Activated naive CD4-positive, alpha-beta T cell (primary cell): ENCODE measurements around the gene PXN.
"Not testable (repeated sequence)": the region's sequence is repeated elsewhere in the genome, so short reads cannot be mapped to it uniquely, and the experiment has no call there.

ENCODE experiments used
- DNase-seq, 4 experiments: peaks; one replicate each; lab custom pipeline; 2025; lab: John Stamatoyannopoulos, UW

PXN gene

DNA sequence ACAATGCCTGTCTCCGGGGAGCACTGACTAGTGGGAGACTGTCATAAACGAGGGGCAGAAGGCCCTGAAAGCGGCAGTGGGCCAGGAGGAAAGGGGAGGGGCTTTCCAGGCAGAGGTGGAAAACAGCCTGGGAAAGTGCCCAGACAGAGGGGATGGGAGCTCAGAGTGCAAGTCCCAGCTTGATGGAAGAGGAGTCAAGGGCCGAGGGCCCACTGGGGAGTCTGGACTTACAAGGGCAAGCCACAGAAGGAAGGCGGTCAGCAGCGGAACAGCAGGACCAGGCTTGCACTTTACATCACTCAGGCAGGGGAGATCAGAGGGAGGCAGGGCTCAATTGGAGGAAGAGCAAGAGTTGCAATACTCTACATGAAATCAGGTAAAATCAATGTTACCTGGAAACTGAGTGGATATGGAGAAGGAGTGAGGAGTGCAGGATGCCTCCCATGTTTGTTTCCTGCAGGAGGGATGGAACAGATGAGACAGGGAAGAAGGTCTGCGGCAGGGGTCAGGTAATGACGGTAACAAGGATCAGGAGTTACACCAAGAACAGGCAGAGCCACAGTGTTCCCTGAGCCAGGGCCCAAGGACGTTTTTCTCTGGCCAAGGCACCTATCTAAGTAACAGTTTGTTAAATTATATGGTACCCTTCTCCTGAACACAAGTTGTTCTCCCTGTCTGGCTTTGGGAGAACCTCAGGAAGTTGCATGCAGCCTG lies 23.8 kb downstream of the PXN start:
- DNase-seq: no peak

DNA sequence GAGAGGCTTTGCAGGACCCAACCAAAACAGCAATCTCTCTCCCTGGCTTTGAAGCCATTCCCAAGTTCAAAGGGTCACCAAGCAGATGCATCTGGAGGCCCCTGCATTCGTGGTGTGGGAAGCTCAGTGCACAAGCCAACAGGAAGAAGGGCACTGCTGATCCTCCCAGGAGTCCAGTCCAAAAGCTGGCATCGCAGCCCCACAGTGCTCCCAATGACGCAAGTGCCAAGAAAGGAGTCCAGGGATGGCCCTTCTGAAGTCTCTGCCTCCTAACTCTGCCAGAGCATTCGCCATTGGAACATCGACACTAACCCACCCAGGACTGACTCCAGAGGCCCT lies 25.1 kb downstream of the PXN start:
- no peak for DNase-seq

DNA sequence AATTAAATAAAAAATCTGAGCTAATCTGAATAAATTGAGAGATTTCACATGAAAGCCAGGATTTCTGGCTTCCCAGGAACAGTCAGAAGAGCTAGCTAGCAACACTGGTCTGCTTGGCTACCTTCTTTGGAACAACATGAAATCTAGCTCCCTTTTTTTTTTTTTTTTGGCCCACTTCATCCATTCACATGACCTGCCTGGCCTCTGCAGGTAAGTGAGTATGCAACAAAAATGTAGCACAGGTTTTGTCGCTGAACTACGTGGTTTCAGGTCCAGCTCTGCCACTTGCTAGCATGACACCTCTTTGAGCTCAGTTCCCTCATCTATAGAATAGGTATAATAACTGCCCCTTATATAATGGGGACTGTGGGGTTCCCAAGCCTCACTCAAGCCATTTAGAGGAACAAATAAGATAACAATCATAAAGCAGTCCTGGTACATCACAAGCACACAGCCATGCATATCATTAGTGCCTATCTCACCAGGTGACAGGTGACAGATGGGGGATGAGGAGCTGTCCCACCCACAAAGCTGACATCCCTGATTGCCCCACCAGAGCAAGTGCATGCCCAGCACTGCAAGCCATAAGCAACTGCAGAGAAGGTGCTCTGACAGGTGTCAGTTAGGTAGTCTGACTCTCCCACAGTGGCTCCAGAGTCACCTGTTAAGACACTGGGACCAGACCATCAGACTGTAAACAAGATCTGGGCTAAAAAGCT lies 25.6 kb downstream of the PXN start:
- DNase-seq: no peak

DNA sequence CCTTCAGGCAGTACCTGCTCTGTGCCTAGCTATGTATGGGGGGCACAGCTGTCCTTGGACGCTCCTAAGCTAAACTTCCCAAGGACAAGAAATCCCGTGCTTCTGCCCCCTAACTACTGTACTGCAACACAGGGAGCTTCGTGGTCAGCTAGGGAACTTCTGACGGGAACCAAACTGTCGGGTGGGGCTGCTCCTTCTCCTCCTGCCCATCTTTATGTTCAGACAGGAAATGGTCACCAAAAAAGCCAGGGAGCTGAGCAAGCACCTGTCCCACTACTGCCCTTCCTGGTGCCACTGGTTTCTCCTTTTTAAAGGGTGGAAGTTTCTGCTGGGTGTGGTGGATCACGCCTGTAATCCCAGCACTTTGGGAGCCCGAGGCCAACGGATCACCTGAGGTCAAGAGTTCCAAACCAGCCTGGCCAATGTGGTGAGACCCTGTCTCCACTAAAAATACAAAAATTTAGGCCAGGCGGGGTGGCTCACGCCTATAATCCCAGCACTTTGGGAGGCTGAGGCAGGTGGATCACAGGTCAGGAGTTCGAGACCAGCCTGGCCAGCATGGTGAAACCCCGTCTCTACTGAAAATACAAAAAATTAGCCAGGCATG lies 26.6 kb downstream of the PXN start:
- DNase-seq: no peak

DNA sequence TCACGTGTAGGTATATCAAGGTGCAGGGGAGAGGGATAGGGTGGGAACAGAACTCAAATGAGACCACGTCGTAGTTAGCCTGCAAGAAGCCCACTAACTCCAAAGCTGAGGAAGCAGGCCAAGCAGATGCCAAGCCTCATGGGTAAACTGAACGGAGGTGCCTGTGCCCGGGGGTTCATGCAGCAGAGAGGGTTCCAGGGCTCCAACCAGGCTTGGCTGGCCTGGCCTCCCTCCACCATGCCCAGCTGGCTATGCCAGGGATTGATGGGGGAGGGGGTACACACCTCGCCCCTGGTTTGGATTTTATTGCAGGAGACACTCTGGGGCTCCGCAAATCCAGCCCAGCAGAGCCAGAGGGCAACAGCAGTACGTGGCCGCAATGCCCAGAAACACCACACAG lies 27.3 kb downstream of the PXN start:
- DNase-seq: no peak

DNA sequence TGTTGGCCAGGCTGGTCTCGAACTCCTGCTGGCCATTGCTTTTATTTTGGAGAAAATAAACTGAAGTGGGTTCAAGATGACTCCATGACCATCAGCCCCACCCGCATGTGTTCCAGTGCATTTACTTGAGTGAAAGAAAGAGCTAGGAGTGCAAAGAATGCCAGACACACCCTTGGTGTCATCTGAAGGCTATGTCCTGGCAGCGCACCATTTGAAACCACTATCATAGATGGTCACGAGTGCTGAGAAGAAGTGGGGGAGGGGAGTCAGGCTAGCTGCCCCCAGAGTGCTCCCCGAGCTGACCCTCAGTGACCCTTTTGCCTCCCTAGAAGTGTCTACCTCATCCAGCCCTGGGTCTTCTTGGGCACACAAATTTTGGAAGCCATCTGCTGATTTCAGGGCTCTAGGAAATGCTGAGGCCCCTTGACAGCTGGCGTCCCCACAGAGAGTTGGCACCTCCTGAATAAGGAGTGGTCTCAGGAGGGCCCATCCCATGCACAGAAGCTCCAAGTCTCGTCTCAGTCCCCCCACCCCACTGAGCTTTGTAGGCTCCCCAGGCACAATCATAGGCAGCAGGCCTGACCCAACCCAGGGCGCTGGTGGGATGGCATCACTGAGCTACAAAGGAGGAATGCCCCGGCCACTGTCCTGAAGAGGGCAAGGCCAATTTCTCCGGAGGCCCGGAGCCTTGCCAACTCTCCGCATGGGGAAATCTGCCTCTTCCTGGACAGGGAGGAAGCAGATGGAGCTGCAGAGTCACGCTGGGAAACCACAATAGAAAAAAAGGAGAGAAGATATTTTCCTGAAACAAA lies 28.0 kb downstream of the PXN start:
- no peak for DNase-seq

- not testable (repeated sequence) for DNase-seq
These were observed 28.7 kb downstream of the PXN start for GRCh38 chr12:120236809-120237208.

- DNase-seq: no peak
These were observed 29.9 kb downstream of the PXN start for GRCh38 chr12:120235369-120236323.

DNA sequence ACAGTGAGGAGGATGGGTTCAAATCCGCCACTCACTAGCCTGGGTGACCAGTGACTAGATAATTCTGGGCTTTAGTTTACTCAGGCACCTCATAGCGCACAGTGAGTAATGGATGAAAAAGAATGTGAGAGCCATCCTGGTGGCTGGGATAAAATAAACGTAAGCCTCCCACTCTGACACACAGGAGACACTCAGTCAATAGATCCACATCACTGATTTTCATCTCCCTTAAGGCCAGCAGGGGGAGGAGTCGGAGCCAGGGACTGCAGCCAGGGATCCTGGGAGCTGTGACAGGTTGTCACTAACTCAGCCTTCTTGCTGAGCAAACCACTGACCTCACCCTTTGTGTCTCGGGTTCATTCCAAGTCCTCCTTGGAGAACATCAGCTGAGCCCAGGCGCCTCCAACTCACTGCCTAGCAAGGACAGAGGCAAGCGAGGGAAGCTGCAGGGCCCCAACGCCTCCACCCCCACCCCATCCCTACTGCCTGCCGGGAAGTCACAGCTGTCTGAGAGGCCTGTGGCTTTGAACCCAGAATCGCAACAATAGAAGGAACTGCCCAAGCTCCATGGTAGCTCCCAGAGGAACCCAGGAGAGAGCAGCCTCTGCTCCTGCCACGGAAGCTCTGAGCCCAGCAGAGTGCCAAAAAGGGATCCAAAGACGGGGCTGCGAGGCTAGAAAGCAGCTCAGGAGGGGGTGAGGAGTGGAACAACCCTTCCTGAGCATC lies 30.7 kb downstream of the PXN start:
- DNase-seq: no peak

- DNase-seq: peak in 3 of 4 experiments; percentile 23 to 44 (median 34)
These were observed 34.1 kb downstream of the PXN start for GRCh38 chr12:120231316-120232011.

DNA sequence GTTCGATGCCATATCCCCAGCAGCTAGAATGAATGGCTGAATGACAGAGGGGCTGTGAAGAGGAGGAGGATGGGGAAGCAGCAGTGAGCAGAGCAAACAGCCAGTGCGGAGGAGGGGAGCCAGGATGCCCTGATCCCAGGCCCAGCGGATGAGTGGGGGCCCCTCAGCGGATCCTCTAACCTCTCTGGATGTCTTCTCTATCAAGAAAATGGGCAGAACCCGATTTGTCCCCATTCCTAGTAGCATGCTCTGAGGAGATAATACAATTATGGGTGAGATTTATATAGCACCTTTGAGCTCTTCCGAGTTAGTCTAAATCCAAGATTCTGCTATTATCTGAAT lies 34.6 kb downstream of the PXN start:
- no peak for DNase-seq

- DNase-seq: no peak
These were observed 35.1 kb downstream of the PXN start for GRCh38 chr12:120230326-120230973.

DNA sequence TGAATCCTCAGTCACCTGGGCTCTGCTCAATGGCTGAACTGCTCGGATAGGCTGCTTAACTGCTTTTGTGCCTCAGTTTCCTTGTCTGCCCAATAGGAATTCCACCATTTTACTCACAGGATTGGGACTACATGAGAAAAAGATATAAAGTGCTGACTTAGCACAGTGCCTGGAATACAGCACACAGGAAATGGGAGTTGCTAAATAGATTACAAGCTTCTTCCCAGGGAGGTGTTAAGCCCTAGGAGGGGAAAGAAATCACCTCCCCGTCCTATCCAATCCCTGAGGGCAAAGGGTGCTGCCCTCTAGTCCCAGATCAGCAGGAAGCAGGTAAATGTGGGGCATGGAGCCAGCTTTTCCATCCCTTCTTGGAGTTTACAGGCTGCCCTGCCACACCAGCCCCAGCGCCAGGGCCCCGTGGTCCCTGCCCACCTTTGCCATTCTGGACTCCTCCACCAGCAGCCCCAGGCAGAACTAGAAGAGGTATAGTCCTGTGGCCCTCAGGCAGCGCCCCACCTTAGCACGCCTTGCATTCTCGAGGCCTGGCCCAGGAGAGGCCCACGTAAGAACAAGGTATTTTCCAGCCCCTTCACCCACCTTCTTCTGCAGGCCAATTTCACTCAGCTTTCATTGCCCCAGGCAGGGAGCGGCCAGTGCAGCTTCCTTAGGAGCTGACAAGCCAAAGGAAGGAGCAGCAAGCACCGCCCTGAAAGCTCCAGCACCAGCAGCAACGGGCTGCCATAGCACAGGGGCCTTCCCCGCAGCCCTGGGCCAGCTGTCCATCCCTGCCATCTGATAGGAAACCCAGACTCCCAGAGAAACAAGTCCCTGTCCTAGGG lies 35.8 kb downstream of the PXN start:
- no peak for DNase-seq

DNA sequence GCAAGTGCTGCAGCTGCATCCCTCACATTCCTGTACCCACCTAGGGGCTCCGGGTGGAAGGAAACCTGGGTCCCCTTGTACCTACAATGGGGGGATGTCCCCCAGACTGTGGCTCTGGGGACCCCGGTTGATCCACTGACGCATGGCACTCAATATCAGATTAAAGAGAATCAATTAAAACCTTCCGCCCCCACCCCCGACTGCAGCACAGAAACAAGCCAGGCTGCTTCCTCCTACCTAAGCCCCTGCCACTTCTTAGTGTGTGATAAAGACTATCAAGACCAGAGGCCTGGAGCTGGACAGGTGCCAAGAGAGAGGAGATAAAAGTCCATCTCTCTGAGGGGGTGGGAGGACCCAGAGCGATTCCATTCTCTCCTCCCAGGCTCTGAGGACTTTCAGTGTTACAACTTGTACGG lies 36.5 kb downstream of the PXN start:
- no peak for DNase-seq

DNA sequence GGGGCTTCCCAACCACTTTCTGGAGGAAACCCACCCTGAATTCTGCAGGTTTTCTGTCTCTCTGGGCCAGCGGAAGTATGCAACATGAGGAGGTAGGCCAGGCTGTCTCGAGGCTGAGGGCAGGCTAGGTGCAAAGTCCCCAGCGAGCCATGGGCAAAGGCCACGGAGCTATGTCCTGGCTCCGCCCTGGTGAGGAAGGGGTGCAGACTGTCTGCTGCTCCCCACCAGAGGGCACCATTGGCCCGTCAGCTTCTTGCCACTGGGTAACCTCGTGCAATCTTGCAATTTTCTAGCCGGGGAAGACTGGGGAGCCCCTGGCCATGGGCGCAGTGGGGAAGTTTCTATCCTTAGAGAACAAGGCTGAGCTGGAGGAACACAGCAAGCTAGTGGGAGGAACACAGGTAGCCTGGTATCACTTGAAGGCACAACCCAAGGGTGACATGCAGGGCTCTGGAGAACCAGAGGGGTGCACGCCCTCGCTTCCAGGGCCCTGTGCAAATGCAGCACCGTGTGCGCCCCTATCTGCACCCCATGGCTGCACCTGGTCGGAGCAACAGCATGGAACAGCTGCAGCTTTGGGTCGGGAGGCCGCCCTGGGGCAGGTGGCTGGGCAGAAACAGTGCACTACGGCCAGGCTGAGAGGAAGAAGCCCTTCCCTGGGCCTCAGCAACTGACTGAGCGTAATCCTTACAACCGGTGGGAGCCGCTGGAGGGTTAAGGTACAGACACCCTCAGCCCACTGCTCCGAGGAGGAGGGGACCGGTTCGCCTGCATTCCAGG lies 37.0 kb downstream of the PXN start:
- peak; percentile 59 to 83 (median 76) for DNase-seq

DNA sequence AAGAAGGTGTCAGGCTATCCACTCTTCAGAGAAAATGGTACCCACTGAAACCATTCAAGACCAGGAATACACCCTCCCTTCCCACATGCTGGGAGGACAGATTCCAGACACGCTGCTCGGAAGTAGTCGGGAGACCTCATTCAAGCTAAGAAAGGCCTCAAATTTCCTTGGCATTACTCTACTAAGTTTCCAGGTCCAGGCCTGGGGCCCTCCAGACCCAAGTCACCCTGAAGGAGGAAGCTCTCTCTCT lies 37.6 kb downstream of the PXN start:
- DNase-seq: no peak

DNA sequence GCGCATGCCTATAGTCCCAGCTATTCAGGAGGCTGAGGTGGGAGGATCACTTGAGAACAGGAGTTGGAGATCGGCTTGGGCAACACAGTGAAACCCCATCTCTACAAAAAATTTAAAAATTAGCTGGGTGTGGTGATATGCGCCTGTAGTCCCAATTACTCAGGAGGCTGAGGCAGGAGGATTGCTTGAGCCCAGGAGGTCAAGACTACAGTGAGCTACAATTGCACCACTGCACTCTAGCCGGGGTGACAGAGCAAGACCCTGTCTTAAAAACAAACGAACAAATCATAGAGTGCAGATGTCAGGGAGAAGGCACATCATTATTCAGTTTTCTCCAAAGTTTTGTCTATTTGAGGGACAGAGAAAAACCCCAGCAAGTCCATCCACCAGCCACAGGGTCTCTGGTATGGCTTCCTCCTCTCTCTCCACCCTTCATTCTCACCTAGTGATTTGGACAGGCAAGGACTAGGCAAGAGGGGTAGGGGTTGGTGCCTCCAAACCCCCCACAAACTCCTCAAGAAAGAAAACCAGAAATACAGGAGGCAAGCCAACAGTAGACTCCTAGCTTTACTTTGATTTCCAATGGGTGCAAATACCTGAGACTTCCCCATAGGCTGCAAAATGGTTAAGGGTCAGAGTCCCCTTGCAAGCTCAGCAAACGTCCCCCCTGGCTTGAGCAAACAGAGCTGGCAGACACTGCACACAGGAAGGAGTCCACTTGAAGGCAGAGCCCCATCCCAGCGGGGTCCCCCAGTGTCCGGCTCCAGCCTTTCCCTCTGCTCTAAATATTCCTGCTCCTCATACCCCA lies 38.1 kb downstream of the PXN start:
- DNase-seq: no peak
